Fibroblast of lung (primary cell): ENCODE results near the gene NPIPA3.
"Not testable (repeated sequence)": the region's sequence is repeated elsewhere in the genome, so short reads cannot be mapped to it uniquely, and the experiment has no call there.

Experiments used
- EZH2 ChIP-seq: IDR thresholded peaks from 2 replicates; pipeline ENCODE4 v1.5.1; 2012; ENCODE audit warnings: low read length, control low read depth, mild to moderate bottlenecking; ENCODE audit errors: missing control alignments
- TF ChIP-seq, protein P1 (sequence below), 2 donors: IDR thresholded peaks in 1 of 2; conservative IDR thresholded peaks in 1 of 2; 1 replicate in 1 of 2; 2 replicates in 1 of 2; pipeline ENCODE4 v1.5.1; 2011 to 2012; ENCODE audit warnings: low read length in 2 of 2, control low read depth in 1 of 2, inconsistent platforms in 1 of 2, low read depth in 1 of 2, mild to moderate bottlenecking in 1 of 2

GRCh38 chr16:14733233-14733632 lies 30.0 kb downstream of the NPIPA3 start:
- TF ChIP-seq, protein P1, sequence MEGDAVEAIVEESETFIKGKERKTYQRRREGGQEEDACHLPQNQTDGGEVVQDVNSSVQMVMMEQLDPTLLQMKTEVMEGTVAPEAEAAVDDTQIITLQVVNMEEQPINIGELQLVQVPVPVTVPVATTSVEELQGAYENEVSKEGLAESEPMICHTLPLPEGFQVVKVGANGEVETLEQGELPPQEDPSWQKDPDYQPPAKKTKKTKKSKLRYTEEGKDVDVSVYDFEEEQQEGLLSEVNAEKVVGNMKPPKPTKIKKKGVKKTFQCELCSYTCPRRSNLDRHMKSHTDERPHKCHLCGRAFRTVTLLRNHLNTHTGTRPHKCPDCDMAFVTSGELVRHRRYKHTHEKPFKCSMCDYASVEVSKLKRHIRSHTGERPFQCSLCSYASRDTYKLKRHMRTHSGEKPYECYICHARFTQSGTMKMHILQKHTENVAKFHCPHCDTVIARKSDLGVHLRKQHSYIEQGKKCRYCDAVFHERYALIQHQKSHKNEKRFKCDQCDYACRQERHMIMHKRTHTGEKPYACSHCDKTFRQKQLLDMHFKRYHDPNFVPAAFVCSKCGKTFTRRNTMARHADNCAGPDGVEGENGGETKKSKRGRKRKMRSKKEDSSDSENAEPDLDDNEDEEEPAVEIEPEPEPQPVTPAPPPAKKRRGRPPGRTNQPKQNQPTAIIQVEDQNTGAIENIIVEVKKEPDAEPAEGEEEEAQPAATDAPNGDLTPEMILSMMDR (conservative IDR thresholded peaks at IDR 0.05 in 1 of 2, IDR thresholded peaks at IDR 0.05 in 1 of 2; ENCODE audit: low read depth in 1 of 2, low read length in 2 of 2) = not testable (repeated sequence)
- TF ChIP-seq EZH2 = not testable (repeated sequence)
